Skeletal muscle tissue (tissue), 4 donors: ENCODE data around the gene ZNF831. TPM values are rescaled to one million over a fixed set of nuclear protein-coding genes. Genes with fewer than 3 reads are reported as not detected.

ENCODE experiments used
- H3K27ac ChIP-seq: one replicate; pipeline ENCODE4 v1.7.0; 2013; ENCODE audit warnings: mild to moderate bottlenecking, low read depth, low read length, inconsistent platforms
- H3K27me3 ChIP-seq, 3 donors: one replicate each; pipeline ENCODE4 v1.7.0; 2013; ENCODE audit warnings: low read length in 3 of 3; ENCODE audit not compliant: control insufficient read depth in 3 of 3, insufficient read depth in 3 of 3
- H3K36me3 ChIP-seq, 3 donors: one replicate each; pipeline ENCODE4 v1.7.0; 2013; ENCODE audit warnings: low read length in 3 of 3; ENCODE audit not compliant: control insufficient read depth in 3 of 3, insufficient read depth in 3 of 3
- H3K4me1 ChIP-seq, 3 donors: one replicate each; pipeline ENCODE4 v1.7.0; 2013; ENCODE audit warnings: low read length in 3 of 3, mild to moderate bottlenecking in 3 of 3; ENCODE audit not compliant: control insufficient read depth in 3 of 3, insufficient read depth in 3 of 3
- H3K4me3 ChIP-seq, 3 donors: one replicate each; pipeline ENCODE4 v1.7.0; 2013; ENCODE audit warnings: low read length in 3 of 3
- H3K9ac ChIP-seq, 3 donors: one replicate each; pipeline ENCODE4 v1.7.0; 2013; ENCODE audit warnings: low read length in 3 of 3, mild to moderate bottlenecking in 3 of 3, moderate library complexity in 2 of 3, low read depth in 1 of 3
- H3K9me3 ChIP-seq, 3 donors: one replicate each; pipeline ENCODE4 v1.7.0; 2013; ENCODE audit warnings: low read length in 3 of 3; ENCODE audit not compliant: control insufficient read depth in 3 of 3
- total RNA-seq: library from RNA; depleted of rRNA; stranded (reverse); fragments of >200 nt; gene quantifications from one replicate; pipeline ENCODE4 v1.2.3, GENCODE V29; 2014
- donor health status: Osteomylitis.

The ZNF831 gene
- total RNA-seq, 1 donor from 2014 or later: under 0.01 TPM

DNA sequence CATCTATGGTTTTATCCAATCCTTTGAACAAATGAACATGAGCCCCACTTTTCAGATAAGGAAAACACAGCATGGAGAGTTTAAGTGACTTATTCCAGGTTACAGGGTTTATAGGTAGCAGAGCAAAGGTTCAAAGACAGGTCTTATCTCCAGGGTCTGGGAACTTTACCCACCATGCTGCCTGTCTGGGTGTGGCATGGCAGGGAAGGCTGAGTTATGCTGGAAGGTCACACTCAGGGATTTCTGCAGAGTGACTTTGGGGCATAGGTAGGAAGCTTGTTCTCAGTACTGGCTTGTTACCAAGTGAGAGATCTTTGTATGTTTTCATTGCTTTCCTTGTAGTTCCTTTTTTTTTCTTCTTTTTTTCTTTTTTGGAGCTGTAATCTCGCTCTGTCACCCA, 1.8 kb downstream of the ZNF831 start:
- Histone ChIP-seq H3K27ac (no peak overlapping the region), H3K9me3 (no peaks in the 10 kb centered on the region), H3K4me3 (no peak overlapping the region), H3K4me1 (no peaks in the 10 kb centered on the region), H3K36me3 (no peaks in the 10 kb centered on the region), H3K9ac (peak overlapping the region in 1 of 3 donors; percentile 47), H3K27me3 (peaks cover under 1 to 6% (median 4%) of the 10 kb centered on the region in 3 donors)

DNA sequence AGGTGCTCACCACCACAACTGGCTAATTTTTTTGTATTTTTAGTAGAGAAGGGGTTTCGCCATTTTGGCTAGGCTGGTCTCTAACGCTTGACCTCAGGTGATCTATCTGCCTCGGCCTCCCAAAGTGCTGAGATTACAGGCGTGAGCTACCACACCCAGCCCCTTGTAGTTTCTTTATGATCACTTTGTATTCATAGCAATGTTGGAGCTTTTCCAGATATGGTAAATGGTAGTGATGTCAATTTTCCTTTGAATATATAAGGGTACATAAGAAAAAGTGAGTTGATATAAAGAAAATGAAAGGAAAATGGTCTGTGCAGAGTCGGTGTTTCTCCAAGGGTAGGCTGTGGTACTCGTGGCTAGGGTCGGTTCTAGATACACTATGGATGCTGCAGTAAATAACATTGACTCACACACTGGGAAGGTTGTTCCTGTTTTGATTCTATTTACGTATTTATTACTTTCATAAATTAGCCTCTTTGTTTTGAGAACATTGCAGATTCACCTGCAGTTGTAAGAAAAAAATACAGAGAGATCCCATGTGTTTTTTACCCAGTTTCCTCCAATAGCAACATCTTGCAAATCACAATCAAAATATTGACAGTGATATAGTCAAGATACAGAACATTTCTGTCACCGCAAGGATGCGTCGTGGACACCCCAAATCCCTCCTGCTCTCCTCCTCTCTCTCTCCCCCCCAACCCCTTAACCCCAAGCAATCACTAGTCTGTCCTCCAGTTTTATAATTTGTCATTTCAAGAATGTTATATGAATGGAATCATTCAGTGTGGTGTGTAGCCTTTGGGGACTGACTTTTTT, 2.5 kb downstream of the ZNF831 start:
- Histone ChIP-seq H3K4me3 (no peak overlapping the region), H3K9me3 (no peaks in the 10 kb centered on the region), H3K9ac (no peak overlapping the region), H3K4me1 (no peaks in the 10 kb centered on the region), H3K27me3 (peaks cover 3 to 6% (median 5%) of the 10 kb centered on the region in 3 donors), H3K27ac (no peak overlapping the region), H3K36me3 (no peaks in the 10 kb centered on the region)

DNA sequence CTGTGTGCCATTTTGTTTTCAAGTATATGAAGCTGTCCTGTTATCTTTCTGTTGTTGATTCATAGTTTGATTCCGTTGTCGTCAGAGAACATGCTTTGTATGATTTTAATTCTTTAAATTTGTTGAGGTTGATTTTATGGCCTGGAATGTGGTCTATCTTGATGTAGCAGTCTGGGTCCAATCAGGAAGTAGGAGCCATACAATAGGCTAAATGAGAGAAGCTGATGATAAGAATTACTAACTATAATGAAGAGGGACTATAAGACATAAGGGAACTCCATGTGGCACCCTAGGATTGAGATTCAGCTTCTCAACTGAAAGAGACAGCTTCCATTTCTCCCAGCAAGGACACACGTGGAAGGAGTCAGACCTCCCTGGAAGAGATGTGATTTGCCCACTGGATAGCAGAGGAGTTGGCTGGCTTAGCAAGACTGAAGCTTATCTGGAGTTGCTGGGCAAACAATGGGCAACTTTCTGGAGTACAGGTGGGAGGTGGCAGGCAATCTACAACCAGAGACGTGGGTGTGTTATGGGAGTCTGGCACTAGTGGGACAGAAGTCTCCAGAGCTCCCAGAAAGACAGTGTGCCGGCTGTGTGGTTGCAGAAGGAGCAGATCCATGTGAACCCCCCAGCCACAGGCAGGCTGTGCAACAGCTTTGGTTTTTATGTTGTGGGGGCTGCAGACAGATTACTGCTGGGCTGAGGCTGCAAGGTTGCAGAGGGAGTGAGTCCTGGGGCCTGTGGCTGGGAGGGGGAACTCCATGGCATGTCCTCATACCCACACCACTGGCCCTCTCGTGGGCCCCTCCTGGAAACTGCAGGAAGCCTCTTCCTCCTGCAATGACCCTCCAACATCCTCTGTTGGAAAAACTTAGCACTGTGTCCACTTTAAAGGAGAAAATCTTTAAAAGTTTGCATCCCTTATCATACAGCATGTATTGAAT, 7.1 kb downstream of the ZNF831 start:
- no peaks in the 10 kb centered on the region for H3K9me3 ChIP-seq
- H3K4me3 ChIP-seq: no peak overlapping the region
- H3K27me3 ChIP-seq: peaks cover 3 to 8% (median 4%) of the 10 kb centered on the region in 3 donors
- no peaks in the 10 kb centered on the region for H3K4me1 ChIP-seq
- H3K36me3 ChIP-seq: no peaks in the 10 kb centered on the region
- H3K27ac ChIP-seq: no peak overlapping the region
- H3K9ac ChIP-seq: no peak overlapping the region

DNA sequence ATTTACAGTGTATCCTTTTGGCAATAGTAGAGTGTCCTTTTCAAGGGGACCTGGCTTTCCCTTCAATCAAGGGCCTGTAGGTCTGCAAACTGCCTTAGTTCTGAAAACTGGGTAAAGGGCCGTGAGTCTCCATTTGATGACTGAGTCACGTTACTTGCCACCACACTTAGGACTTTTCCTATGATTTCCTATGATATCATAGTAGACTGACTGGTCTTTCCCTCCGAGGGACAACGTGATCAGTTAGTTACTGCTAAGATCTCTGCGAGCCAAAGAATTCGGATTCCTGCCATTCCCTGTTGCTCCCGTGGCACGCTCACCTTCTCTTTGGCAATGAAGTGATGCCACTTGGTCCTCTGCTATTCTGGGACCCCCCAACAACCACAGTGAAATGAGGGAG, 8.4 kb downstream of the ZNF831 start:
- Histone ChIP-seq H3K36me3 (no peaks in the 10 kb centered on the region), H3K9ac (no peak overlapping the region), H3K4me3 (no peak overlapping the region), H3K4me1 (no peaks in the 10 kb centered on the region), H3K9me3 (no peaks in the 10 kb centered on the region), H3K27ac (no peak overlapping the region), H3K27me3 (peaks cover 0 to 8% (median 4%) of the 10 kb centered on the region in 3 donors)

DNA sequence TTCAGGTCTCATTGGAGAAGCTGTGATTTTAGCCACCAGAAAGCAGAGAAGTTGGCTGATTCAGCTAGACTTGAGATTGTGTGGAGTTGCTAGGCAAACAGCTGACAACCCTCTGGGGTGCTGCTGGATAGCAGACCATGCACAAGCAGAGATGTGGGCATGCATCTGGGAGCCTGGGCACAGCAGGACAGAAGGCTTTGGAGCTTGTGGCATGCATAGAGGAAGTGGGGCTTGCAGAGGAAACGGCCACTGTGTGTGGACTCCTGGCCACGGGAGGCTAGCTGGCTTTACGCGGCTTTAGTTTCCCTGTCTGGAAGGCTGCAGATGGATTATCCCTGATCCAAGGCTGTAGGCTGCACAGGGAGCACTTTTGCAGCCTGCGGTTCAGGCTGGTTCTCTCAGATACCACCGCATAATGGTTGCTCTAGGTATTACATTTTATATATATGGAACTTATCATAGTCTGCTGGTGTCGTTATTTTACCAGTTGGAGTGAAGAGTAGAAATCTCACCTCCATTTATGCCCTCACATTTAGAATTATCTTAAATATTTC, 10.4 kb downstream of the ZNF831 start:
- peaks cover 0 to 3% (median 0%) of the 10 kb centered on the region in 3 donors for H3K9me3 ChIP-seq
- H3K9ac ChIP-seq: no peak overlapping the region
- H3K4me1 ChIP-seq: peaks cover 0 to 4% (median 3%) of the 10 kb centered on the region in 3 donors
- no peak overlapping the region for H3K4me3 ChIP-seq
- H3K27ac ChIP-seq: no peak overlapping the region
- H3K36me3 ChIP-seq: no peaks in the 10 kb centered on the region
- peaks cover 0 to 12% (median 4%) of the 10 kb centered on the region in 3 donors for H3K27me3 ChIP-seq

DNA sequence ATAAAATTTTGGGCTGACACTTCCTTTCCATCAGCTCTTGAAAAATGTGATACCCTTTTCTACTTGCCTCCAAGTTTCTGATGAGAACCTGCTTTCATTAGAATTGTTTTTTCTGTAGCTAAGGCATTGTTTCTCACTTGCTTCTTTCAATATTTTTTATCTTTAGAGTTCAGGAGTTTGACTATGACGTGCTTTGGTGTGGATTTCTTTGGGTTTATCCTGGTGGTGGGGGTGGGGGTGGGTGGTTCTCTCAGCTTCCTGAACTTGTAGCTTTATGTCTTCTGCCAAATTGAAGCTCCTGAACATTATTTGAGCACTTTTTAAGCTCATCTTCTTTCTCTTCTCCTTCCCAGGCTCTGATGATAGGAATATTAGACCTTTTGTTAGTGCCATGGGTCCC, 11.4 kb downstream of the ZNF831 start:
- H3K36me3 ChIP-seq: no peaks in the 10 kb centered on the region
- no peak overlapping the region for H3K9ac ChIP-seq
- no peak overlapping the region for H3K27ac ChIP-seq
- no peak overlapping the region for H3K4me3 ChIP-seq
- H3K4me1 ChIP-seq: peaks cover 0 to 6% (median 4%) of the 10 kb centered on the region in 3 donors
- H3K9me3 ChIP-seq: peaks cover 0 to 3% (median 0%) of the 10 kb centered on the region in 3 donors
- peaks cover 0 to 12% (median 4%) of the 10 kb centered on the region in 3 donors for H3K27me3 ChIP-seq

DNA sequence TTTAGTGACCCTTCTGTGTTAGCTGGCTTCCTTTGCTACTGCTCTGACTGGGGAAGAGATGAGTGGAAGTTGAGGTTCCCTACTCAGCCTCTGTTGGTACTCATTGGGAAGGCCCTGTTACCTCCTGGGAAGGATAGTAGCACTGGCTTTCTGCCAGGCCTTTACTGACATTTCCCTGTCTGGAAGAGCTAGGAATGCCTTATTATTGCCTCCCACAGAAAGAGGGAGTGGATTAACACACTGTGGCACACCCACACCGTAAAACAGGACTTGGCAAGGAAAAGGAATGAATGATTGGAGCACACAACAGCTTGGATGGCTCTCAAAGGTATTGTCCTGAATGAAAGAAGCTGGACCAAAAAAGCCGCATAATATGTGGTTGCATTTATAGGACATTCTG, 12.2 kb downstream of the ZNF831 start:
- H3K27ac ChIP-seq: no peak overlapping the region
- peaks cover 0 to 3% (median 0%) of the 10 kb centered on the region in 3 donors for H3K9me3 ChIP-seq
- peaks cover 0 to 9% (median 4%) of the 10 kb centered on the region in 3 donors for H3K27me3 ChIP-seq
- no peaks in the 10 kb centered on the region for H3K36me3 ChIP-seq
- H3K4me1 ChIP-seq: peaks cover 0 to 6% (median 4%) of the 10 kb centered on the region in 3 donors
- H3K4me3 ChIP-seq: no peak overlapping the region
- H3K9ac ChIP-seq: no peak overlapping the region

DNA sequence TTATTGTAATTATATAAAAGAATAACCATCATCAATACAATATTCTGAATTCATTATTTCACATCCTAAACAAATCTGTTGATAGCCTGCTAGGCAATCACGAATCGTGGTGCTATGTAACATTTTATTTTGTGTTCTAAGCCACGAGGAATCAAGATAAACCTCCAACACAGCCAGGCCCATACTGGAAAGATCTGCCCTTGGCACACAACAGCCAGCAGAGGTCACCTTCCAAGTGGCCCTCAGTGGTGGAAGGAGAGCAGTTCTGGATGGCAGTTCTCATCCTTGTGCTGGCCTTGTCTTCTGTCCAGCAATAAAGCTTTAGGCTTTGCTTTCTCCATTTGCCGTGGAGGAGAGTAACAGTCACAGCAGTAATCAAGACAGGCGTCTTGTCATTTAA, 13.2 kb downstream of the ZNF831 start:
- H3K4me1 ChIP-seq: peaks cover 0 to 6% (median 4%) of the 10 kb centered on the region in 3 donors
- no peak overlapping the region for H3K9ac ChIP-seq
- no peaks in the 10 kb centered on the region for H3K36me3 ChIP-seq
- H3K4me3 ChIP-seq: no peak overlapping the region
- H3K27me3 ChIP-seq: peaks cover 0 to 7% (median 0%) of the 10 kb centered on the region in 3 donors
- peaks cover 0 to 3% (median 0%) of the 10 kb centered on the region in 3 donors for H3K9me3 ChIP-seq
- no peak overlapping the region for H3K27ac ChIP-seq

DNA sequence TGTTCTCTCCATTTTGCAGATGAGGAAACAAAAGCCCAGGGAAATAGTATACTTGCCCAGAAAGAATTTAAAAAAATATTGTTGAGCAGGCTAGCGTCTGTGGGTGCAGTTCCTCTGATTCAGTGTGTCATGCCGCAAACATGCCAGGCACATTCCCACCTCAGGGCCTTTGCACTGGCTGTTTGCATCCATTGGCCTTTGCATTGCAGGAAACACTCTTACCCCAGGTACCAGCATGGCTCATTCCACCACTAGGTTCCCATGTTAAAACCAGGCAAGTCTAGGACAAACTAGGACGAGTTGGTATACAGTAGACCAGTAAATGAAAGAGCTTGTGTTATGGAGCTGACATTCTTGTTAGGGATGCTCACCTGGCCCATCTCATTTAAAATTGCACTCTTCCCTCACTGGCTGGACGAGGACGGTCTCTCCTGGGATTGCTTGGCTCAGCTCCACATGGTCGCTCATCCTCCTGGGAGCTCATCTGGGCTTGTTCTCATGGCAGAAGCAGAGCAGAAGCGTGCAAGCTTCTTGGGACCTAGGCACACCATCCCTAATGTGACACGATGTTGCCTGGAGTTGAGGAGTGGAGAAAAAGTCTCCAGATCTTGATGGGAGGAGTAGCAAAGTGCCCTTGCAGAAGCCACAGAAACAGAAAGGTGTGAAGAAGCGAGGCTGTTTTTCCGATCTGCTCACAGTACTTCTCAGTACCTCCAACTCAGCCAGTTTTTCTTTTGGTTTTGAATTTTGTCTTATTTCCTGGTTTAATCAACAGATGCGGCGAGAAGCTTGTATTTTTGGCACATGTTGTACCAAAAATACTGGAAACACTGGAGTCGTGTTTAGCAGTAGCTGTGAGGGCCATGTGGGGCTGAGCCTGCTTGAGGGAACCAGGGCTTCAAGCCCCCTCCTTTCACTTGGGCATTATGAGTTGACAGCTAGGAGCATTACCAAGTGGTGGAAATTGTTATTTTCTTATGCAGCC, 13.9 kb downstream of the ZNF831 start:
- Histone ChIP-seq H3K27me3 (peaks cover 0 to 7% (median 0%) of the 10 kb centered on the region in 3 donors), H3K36me3 (no peaks in the 10 kb centered on the region), H3K4me3 (no peak overlapping the region), H3K27ac (no peak overlapping the region), H3K9me3 (peaks cover 0 to 3% (median 0%) of the 10 kb centered on the region in 3 donors), H3K4me1 (peaks cover 0 to 6% (median 4%) of the 10 kb centered on the region in 3 donors), H3K9ac (no peak overlapping the region)
